SH-SY5Y (cell line): ENCODE results near the gene SCARB1.

Source experiments
- GATA2 ChIP-seq: IDR thresholded peaks from 2 replicates; pipeline ENCODE4 v1.6.1; 2011; ENCODE audit warnings: mild to moderate bottlenecking, low read depth, low read length
- GATA3 ChIP-seq: IDR thresholded peaks from 2 replicates; pipeline ENCODE4 v1.6.1; 2011; ENCODE audit warnings: low read depth, mild to moderate bottlenecking, low read length, moderate library complexity

Gene SCARB1

GRCh38 chr12:124863416-124864325 lies at the start of gene SCARB1:
SCARB1 (minus strand) TSS chr12:124863864; CDS start chr12:124863720, 144 bp downstream.
- TF ChIP-seq GATA2: no peak
- TF ChIP-seq GATA3: no peak

GRCh38 chr12:124910561-124911478 lies 47.2 kb upstream of the SCARB1 start:
- TF ChIP-seq GATA2 (no peak), GATA3 (no peak)

- TF ChIP-seq GATA3 (no peak), GATA2 (no peak)
Observed at GRCh38 chr12:124909831-124910560, 46.3 kb upstream of the SCARB1 start.

GRCh38 chr12:124906606-124907261 lies 43.1 kb upstream of the SCARB1 start:
- TF ChIP-seq GATA2 (no peak), GATA3 (no peak)

- TF ChIP-seq GATA2 (no peak), GATA3 (no peak)
Observed at GRCh38 chr12:124904306-124905098, 40.8 kb upstream of the SCARB1 start.

- no peak for TF ChIP-seq GATA2
- TF ChIP-seq GATA3: no peak
Observed at GRCh38 chr12:124902916-124903315, 39.3 kb upstream of the SCARB1 start.

- TF ChIP-seq GATA2 (no peak), GATA3 (no peak)
Observed at GRCh38 chr12:124901003-124901402, 37.3 kb upstream of the SCARB1 start.

GRCh38 chr12:124898923-124899294 lies 35.2 kb upstream of the SCARB1 start:
- TF ChIP-seq GATA3 (no peak), GATA2 (no peak)

- TF ChIP-seq GATA3: no peak
Observed at GRCh38 chr12:124898200-124898922, 34.7 kb upstream of the SCARB1 start.

- no peak for TF ChIP-seq GATA2
- no peak for TF ChIP-seq GATA3
Observed at GRCh38 chr12:124896461-124896860, 32.8 kb upstream of the SCARB1 start.

- TF ChIP-seq GATA3 (no peak), GATA2 (no peak)
Observed at GRCh38 chr12:124893792-124894516, 30.3 kb upstream of the SCARB1 start.
